H1 (cell line): ENCODE results near the gene HSD11B1L. TPM values are rescaled to one million over a fixed set of nuclear protein-coding genes. Genes with fewer than 3 reads are reported as not detected.
A peak's percentile ranks its signal among the peaks of the same experiment; 100 is the strongest.

ENCODE experiments used
- CTCF ChIA-PET: fragments of 300-600 bp; sonication (Branson Sonifier 250); formaldehyde crosslinking; loops from one replicate; lab custom pipeline; 2021; ENCODE audit not compliant: partially characterized antibody; lab: Charles Lee
- POLR2A ChIA-PET: fragments of 300-600 bp; sonication (Branson Sonifier 250); formaldehyde crosslinking; loops from one replicate; lab custom pipeline; 2021; ENCODE audit warnings: inconsistent platforms; ENCODE audit not compliant: partially characterized antibody; lab: Charles Lee
- DNase-seq, 2 experiments: peaks; one replicate each; pipeline versions ENCODE4 v3.0.0 to v3.0.0-alpha.2; 2010 to 2022; ENCODE audit warnings: low spot score in 2 of 2, low read depth in 1 of 2, mixed read lengths in 1 of 2
- FAIRE-seq: peaks from 2 replicates; lab custom pipeline; 2011; peaks lifted over from hg19 to GRCh38; lab: Jason Lieb, UNC
- H2AFZ ChIP-seq: 2 replicates; pipeline ENCODE4 v1.8.1; 2012; ENCODE audit warnings: low read length, inconsistent platforms
- H2AK5ac ChIP-seq: 2 replicates; pipeline ENCODE4 v1.6.1; 2013; ENCODE audit warnings: low read depth, low read length
- H2BK120ac ChIP-seq: replicated peaks from 2 replicates; pipeline ENCODE3; 2013; ENCODE audit warnings: low read depth, low read length, inconsistent platforms
- H2BK12ac ChIP-seq: 2 replicates; pipeline ENCODE4 v1.6.1; 2013; ENCODE audit warnings: low read depth, low read length
- H2BK15ac ChIP-seq: 2 replicates; pipeline ENCODE4 v1.6.1; 2013; ENCODE audit warnings: low read length
- H2BK20ac ChIP-seq: 2 replicates; pipeline ENCODE4 v1.6.1; 2013; ENCODE audit warnings: low read length
- H2BK5ac ChIP-seq: 2 replicates; pipeline ENCODE4 v1.6.1; 2013; ENCODE audit warnings: low read depth, low read length
- H3K14ac ChIP-seq: 2 replicates; pipeline ENCODE4 v1.6.1; 2013; ENCODE audit warnings: inconsistent platforms; ENCODE audit not compliant: insufficient read length
- H3K18ac ChIP-seq: 2 replicates; pipeline ENCODE4 v1.6.1; 2013; ENCODE audit warnings: low read length; ENCODE audit errors: extremely low read depth
- H3K23ac ChIP-seq: 2 replicates; pipeline ENCODE4 v1.6.1; 2013; ENCODE audit warnings: inconsistent platforms; ENCODE audit not compliant: insufficient read length
- H3K23me2 ChIP-seq: 2 replicates; pipeline ENCODE4 v1.6.1; 2013; ENCODE audit warnings: low read depth, low read length
- H3K27ac ChIP-seq: 2 replicates; pipeline ENCODE4 v1.6.1; 2011; ENCODE audit warnings: low read depth, low read length, inconsistent platforms
- H3K27me3 ChIP-seq, 4 experiments: replicated peaks in 1 of 4; 1 replicate in 1 of 4; 2 replicates in 3 of 4; pipeline versions ENCODE4 v1.6.1 to v1.8.1; 2011 to 2013; ENCODE audit warnings: low read length in 3 of 4, mild to moderate bottlenecking in 3 of 4, inconsistent platforms in 2 of 4, mixed read lengths in 2 of 4, moderate library complexity in 1 of 4; ENCODE audit not compliant: control insufficient read depth in 3 of 4, insufficient read depth in 3 of 4; ENCODE audit errors: extremely low read depth in 1 of 4
- H3K36me3 ChIP-seq, 4 experiments: 2 replicates each; pipeline versions ENCODE4 v1.6.1 to v1.8.1; 2011 to 2013; ENCODE audit warnings: mild to moderate bottlenecking in 4 of 4, low read length in 3 of 4, moderate library complexity in 2 of 4, control low read depth in 1 of 4, inconsistent platforms in 1 of 4; ENCODE audit not compliant: insufficient read depth in 4 of 4, control insufficient read depth in 2 of 4
- H3K4ac ChIP-seq: replicated peaks from 2 replicates; pipeline ENCODE3; 2013; ENCODE audit warnings: low read length, low read depth, mixed read lengths, inconsistent platforms; ENCODE audit not compliant: insufficient read length
- H3K4me1 ChIP-seq, 4 experiments: replicated peaks in 1 of 4; 1 replicate in 1 of 4; 2 replicates in 3 of 4; pipeline versions ENCODE4 v1.6.1 to v1.8.1; 2011 to 2013; ENCODE audit warnings: low read length in 3 of 4, inconsistent platforms in 2 of 4, mixed read lengths in 1 of 4; ENCODE audit not compliant: insufficient read depth in 4 of 4, control insufficient read depth in 3 of 4
- H3K4me2 ChIP-seq, 2 experiments: 2 replicates each; pipeline versions ENCODE4 v1.6.1 to v1.8.1; 2011 to 2013; ENCODE audit warnings: low read depth in 2 of 2, low read length in 2 of 2, control low read depth in 1 of 2, inconsistent platforms in 1 of 2, mild to moderate bottlenecking in 1 of 2; ENCODE audit not compliant: insufficient read depth in 1 of 2
- H3K4me3 ChIP-seq, 4 experiments: fragments of 200-600, 300-600 bp in 1 of 4; sonication (generic), shearing (Covaris generic), sonication (Bioruptor Twin) in 1 of 4; 2 replicates each; pipeline versions ENCODE4 v1.5.1 to v1.8.1; 2011 to 2016; ENCODE audit warnings: low read length in 4 of 4, low read depth in 3 of 4, control low read depth in 2 of 4, inconsistent platforms in 2 of 4, mild to moderate bottlenecking in 2 of 4, mixed read lengths in 1 of 4, moderate library complexity in 1 of 4; ENCODE audit not compliant: insufficient read depth in 2 of 4; ENCODE audit errors: extremely low read depth in 1 of 4
- H3K56ac ChIP-seq: replicated peaks from 2 replicates; pipeline ENCODE3; 2013; ENCODE audit warnings: low read depth, mild to moderate bottlenecking, mixed read lengths, low read length, inconsistent platforms; ENCODE audit not compliant: insufficient read length
- H3K79me1 ChIP-seq: 2 replicates; pipeline ENCODE4 v1.6.1; 2013; ENCODE audit warnings: low read depth, low read length, control low read depth
- H3K79me2 ChIP-seq, 2 experiments: 2 replicates each; pipeline versions ENCODE4 v1.6.1 to v1.8.1; 2012 to 2013; ENCODE audit warnings: low read length in 2 of 2, mild to moderate bottlenecking in 2 of 2, inconsistent platforms in 1 of 2; ENCODE audit not compliant: insufficient read depth in 2 of 2, control insufficient read depth in 1 of 2
- H3K9ac ChIP-seq, 4 experiments: replicated peaks in 1 of 4; 1 replicate in 1 of 4; 2 replicates in 3 of 4; pipeline versions ENCODE4 v1.6.1 to v1.8.1; 2011 to 2013; ENCODE audit warnings: low read depth in 3 of 4, low read length in 3 of 4, control low read depth in 2 of 4, mild to moderate bottlenecking in 2 of 4, moderate library complexity in 2 of 4, inconsistent platforms in 1 of 4; ENCODE audit errors: extremely low read depth in 1 of 4
- H3K9me3 ChIP-seq, 2 experiments: 2 replicates each; pipeline versions ENCODE4 v1.6.1 to v1.8.1; 2012 to 2013; ENCODE audit warnings: mild to moderate bottlenecking in 2 of 2, moderate library complexity in 2 of 2, control low read depth in 1 of 2, inconsistent platforms in 1 of 2, low read depth in 1 of 2, low read length in 1 of 2, mixed read lengths in 1 of 2; ENCODE audit not compliant: insufficient read depth in 2 of 2
- H4K20me1 ChIP-seq, 2 experiments: replicated peaks in 1 of 2; 2 replicates each; pipeline versions ENCODE3 to v1.8.1; 2011 to 2013; ENCODE audit warnings: inconsistent platforms in 2 of 2, low read length in 2 of 2, mild to moderate bottlenecking in 1 of 2; ENCODE audit not compliant: insufficient read depth in 2 of 2, control insufficient read depth in 1 of 2
- H4K5ac ChIP-seq: 2 replicates; pipeline ENCODE4 v1.6.1; 2013; ENCODE audit warnings: low read length, low read depth, mixed read lengths, inconsistent platforms; ENCODE audit not compliant: insufficient read length
- H4K8ac ChIP-seq: 2 replicates; pipeline ENCODE4 v1.8.0; 2013; ENCODE audit warnings: mild to moderate bottlenecking, moderate library complexity, low read length, inconsistent platforms; ENCODE audit not compliant: insufficient read depth; ENCODE audit errors: extremely low read depth
- H4K91ac ChIP-seq: replicated peaks from 2 replicates; pipeline ENCODE3; 2013; ENCODE audit warnings: low read length, mixed read lengths, inconsistent platforms; ENCODE audit not compliant: insufficient read length
- ATF2 ChIP-seq: IDR thresholded peaks from 2 replicates; pipeline ENCODE4 v1.6.1; 2012; ENCODE audit warnings: low read length, inconsistent platforms
- CEBPB ChIP-seq: IDR thresholded peaks from 2 replicates; pipeline ENCODE4 v1.6.1; 2012; ENCODE audit warnings: low read depth, low read length
- HDAC2 ChIP-seq, 2 experiments: fragments of 300-600 bp in 1 of 2; sonication (generic) in 1 of 2; IDR thresholded peaks; 2 replicates each; pipeline ENCODE4 v1.6.1; 2011 to 2012; ENCODE audit warnings: low read depth in 2 of 2, low read length in 2 of 2, mild to moderate bottlenecking in 2 of 2, moderate library complexity in 2 of 2, borderline replicate concordance in 1 of 2, inconsistent platforms in 1 of 2
- POLR2A ChIP-seq, 2 experiments: IDR thresholded peaks; 1 replicate in 1 of 2; 2 replicates in 1 of 2; pipeline ENCODE4 v1.6.1; 2011; ENCODE audit warnings: low read depth in 2 of 2, low read length in 2 of 2, mild to moderate bottlenecking in 2 of 2; ENCODE audit errors: control extremely low read depth in 1 of 2
- POLR2AphosphoS5 ChIP-seq: IDR thresholded peaks from 2 replicates; pipeline ENCODE4 v1.6.1; 2011; ENCODE audit warnings: low read depth, low read length
- SIRT6 ChIP-seq: IDR thresholded peaks from one replicate; pipeline ENCODE4 v1.7.1; 2012; ENCODE audit warnings: low read length, inconsistent platforms
- WGBS, 2 experiments: shearing (Covaris generic) in 1 of 2; methylation state at CpG; one replicate each; pipeline versions ENCODE4 v1.1.6 to v1.1.7; 2013 to 2015; ENCODE audit warnings: low lambda C conversion rate in 2 of 2, mixed read lengths in 2 of 2, inconsistent platforms in 1 of 2, low coverage in 1 of 2, missing lambda C conversion rate in 1 of 2; ENCODE audit not compliant: insufficient replicate concordance in 2 of 2, insufficient coverage in 1 of 2, insufficient read length in 1 of 2; ENCODE audit errors: extremely low coverage in 1 of 2, missing lambda C conversion rate in 1 of 2; 5-methylcytosine and 5-hydroxymethylcytosine counted together
- polyA plus RNA-seq, 7 experiments: library from polyadenylated mRNA; depleted of rRNA in 3 of 7; stranded (reverse) in 5 of 7; unstranded in 2 of 7; fragments of >200 nt in 5 of 7; fragments of 200-250 nt in 2 of 7; gene quantifications; 1 replicate in 5 of 7; 2 replicates in 1 of 7; 4 replicates in 1 of 7; pipeline versions ENCODE4 v1.2.1 to v1.2.3, GENCODE V29; 2011 to 2013; ENCODE audit warnings: missing spikeins in 2 of 7, mixed read lengths in 2 of 7
- total RNA-seq: library from RNA; stranded (reverse); fragmentation: NEBNext Ultra II Directional; extraction: Animal tissue kit (Norgen Biotek cat#: 25700); gene quantifications from 2 replicates; pipeline ENCODE4 v1.2.1, GENCODE V29; 2021

The HSD11B1L gene
- total and polyA plus RNA-seq, 2 of the 8 experiments (the other 6 are each of a cell fraction or from before 2014, with no cell fraction given): 8.2 to 20.6 TPM

GRCh38 chr19:5691822-5692722, 11.2 kb downstream of the HSD11B1L start:
- H2AK5ac ChIP-seq: no peak overlapping the region
- no peak overlapping the region for H3K9ac ChIP-seq
- no peak overlapping the region for H3K27ac ChIP-seq
- ChIA-PET CTCF (interaction anchor here (1.0 to 3.3 kb wide), 2 partner anchors 16 to 104 kb away, joined by 3 to 23 read pairs; no protein-coding TSS in a partner anchor), POLR2A (interaction anchor here (0.9 to 15.6 kb wide), 29 partner anchors 7 to 1283 kb away, joined by 3 to 620 read pairs (median 5); partner anchors contain the start of genes CATSPERD, LONP1, SAFB and SAFB2)
- H3K9me3 ChIP-seq: no peaks in the 10 kb centered on the region
- peaks cover 39 to 44% of the 10 kb centered on the region in 2 experiments for H4K20me1 ChIP-seq
- TF ChIP-seq CEBPB (no peak), ATF2 (0 out of 2 replicates have a peak, but pooled peaks have one; percentile 64), HDAC2 (IDR thresholded peaks at IDR 0.05; ENCODE audit: borderline replicate concordance in 1 of 2, low read depth in 2 of 2, low read length in 2 of 2) (no peak), SIRT6 (peak; percentile 38), POLR2A (IDR thresholded peaks at IDR 0.05; ENCODE audit: control extremely low read depth in 1 of 2, low read depth in 2 of 2, low read length in 2 of 2) (peak; percentile 49 to 67), POLR2AphosphoS5 (peak; percentile 69; the same call in 1 of the 2 replicates)
- no peak overlapping the region for H2BK12ac ChIP-seq
- DNase-seq (no peak), FAIRE-seq (no peak)
- no peak overlapping the region for H2BK20ac ChIP-seq
- H3K79me1 ChIP-seq: peaks cover 6% of the 10 kb centered on the region
- H2BK120ac ChIP-seq: no peak overlapping the region
- H3K14ac ChIP-seq: no peak overlapping the region
- peak overlapping the region; percentile 9 for H4K8ac ChIP-seq
- peak overlapping the region; percentile 30 for H3K56ac ChIP-seq
- H2BK15ac ChIP-seq: no peak overlapping the region
- H3K27me3 ChIP-seq: no peaks in the 10 kb centered on the region
- H2BK5ac ChIP-seq: peak overlapping the region; percentile 52
- H3K4me3 ChIP-seq: peak overlapping the region; percentile 64 to 99 (median 83); a peak in 6 of 8 replicates
- peaks cover 5% of the 10 kb centered on the region; the same call in 1 of the 2 replicates for H3K23me2 ChIP-seq
- peak overlapping the region; percentile 61 to 67 for H3K4me2 ChIP-seq
- H2AFZ ChIP-seq: no peak overlapping the region
- 86% methylated on average over 42 of the region's 42 CpGs; no CpG with 5 or more reads in 1 of the 2 experiments for WGBS, 2 experiments
- H3K36me3 ChIP-seq: peaks cover 32 to 61% (median 55%) of the 10 kb centered on the region in 4 experiments
- no peak overlapping the region for H3K23ac ChIP-seq
- H4K91ac ChIP-seq: no peak overlapping the region
- H3K79me2 ChIP-seq: peaks cover 10 to 39% of the 10 kb centered on the region in 2 experiments
- H3K4me1 ChIP-seq: peaks cover 0 to 3% (median 1%) of the 10 kb centered on the region in 4 experiments; a peak in 1 of 7 replicates
- no peak overlapping the region for H3K18ac ChIP-seq
- H3K4ac ChIP-seq: no peak overlapping the region
- H4K5ac ChIP-seq: no peak overlapping the region
